HG02571 (cell line): ENCODE results near the gene PAPOLG.
A peak's percentile ranks its signal among the peaks of the same experiment; 100 is the strongest.
"Not testable (repeated sequence)": the region's sequence is repeated elsewhere in the genome, so short reads cannot be mapped to it uniquely, and the experiment has no call there.

Source experiments
- ATAC-seq: cut with Tn5 transposase; IDR thresholded peaks from one replicate; pipeline ENCODE4 v1.9.1; 2021; ENCODE audit warnings: mild to moderate bottlenecking, moderate library complexity; ENCODE audit not compliant: unreplicated experiment

The PAPOLG gene

GRCh38 chr2:60771508-60771907 is 15.4 kb downstream of the PAPOLG start:
- ATAC-seq = no peak

GRCh38 chr2:60775048-60775639 is 19.1 kb downstream of the PAPOLG start:
- ATAC-seq = no peak

- no peak for ATAC-seq
Measured at GRCh38 chr2:60778352-60778751, 22.3 kb downstream of the PAPOLG start.

- ATAC-seq = no peak
Measured at GRCh38 chr2:60779426-60779825, 23.4 kb downstream of the PAPOLG start.

GRCh38 chr2:60780721-60781120 is 24.7 kb downstream of the PAPOLG start:
- ATAC-seq = no peak

GRCh38 chr2:60793169-60793568 is 37.1 kb downstream of the PAPOLG start:
- ATAC-seq = no peak

- ATAC-seq = no peak
Measured at GRCh38 chr2:60794271-60794863, 38.3 kb downstream of the PAPOLG start.

GRCh38 chr2:60796573-60797509 is 40.8 kb downstream of the PAPOLG start:
- no peak for ATAC-seq

- ATAC-seq = no peak
Measured at GRCh38 chr2:60804473-60804872, 48.4 kb downstream of the PAPOLG start.

GRCh38 chr2:60806595-60806987 is 50.5 kb downstream of the PAPOLG start:
- no peak for ATAC-seq

GRCh38 chr2:60806988-60807681 is 51.1 kb downstream of the PAPOLG start:
- ATAC-seq = peak; percentile 74

- no peak for ATAC-seq
Measured at GRCh38 chr2:60808330-60808801, 52.3 kb downstream of the PAPOLG start.

- no peak for ATAC-seq
Measured at GRCh38 chr2:60811491-60812375, 55.7 kb downstream of the PAPOLG start.

GRCh38 chr2:60817191-60817590 is 61.1 kb downstream of the PAPOLG start:
- not testable (repeated sequence) for ATAC-seq

GRCh38 chr2:60818272-60818671 is 62.2 kb downstream of the PAPOLG start:
- ATAC-seq = no peak

GRCh38 chr2:60819155-60819862 is 63.2 kb downstream of the PAPOLG start:
- no peak for ATAC-seq

- ATAC-seq = no peak
Measured at GRCh38 chr2:60819936-60820335, 63.9 kb downstream of the PAPOLG start.

- no peak for ATAC-seq
Measured at GRCh38 chr2:60820416-60821132, 64.5 kb downstream of the PAPOLG start.

- no peak for ATAC-seq
Measured at GRCh38 chr2:60821133-60821469, 65.0 kb downstream of the PAPOLG start.
